AG09309 (cell line): ENCODE measurements around the gene DDA1.

Experiments used
- DNase-seq: peaks from one replicate; pipeline ENCODE4 v3.0.0-alpha.2; 2010; ENCODE audit warnings: low read depth
- H3K4me3 ChIP-seq: 2 replicates; pipeline ENCODE4 v1.5.1; 2011; ENCODE audit warnings: mild to moderate bottlenecking, low read depth, low read length, moderate library complexity; ENCODE audit not compliant: control insufficient read depth
- CTCF ChIP-seq: IDR thresholded peaks from 2 replicates; pipeline ENCODE4 v1.5.1; 2011; ENCODE audit warnings: mild to moderate bottlenecking, low read depth, low read length, inconsistent platforms; ENCODE audit not compliant: insufficient read depth, control insufficient read depth; ENCODE audit errors: missing control alignments

The DDA1 gene

GRCh38 chr19:17309198-17309964 is at the start of gene DDA1:
Gene DDA1, plus strand, starts transcription at chr19:17309563. Its CDS starts 92 bp downstream, at chr19:17309655.
- H3K4me3 ChIP-seq, result peak within 1 kb of the TSS; percentile 100
- TF ChIP-seq CTCF, result no peak
- peak; percentile 99 for DNase-seq

- no peak for TF ChIP-seq CTCF
- no peak for DNase-seq
- no peak overlapping the region for H3K4me3 ChIP-seq
These were observed 49.4 kb upstream of the DDA1 start for GRCh38 chr19:17259934-17260333.

GRCh38 chr19:17260842-17261325 is 48.5 kb upstream of the DDA1 start:
- peak; percentile 92 for TF ChIP-seq CTCF
- H3K4me3 ChIP-seq, result no peak overlapping the region
- DNase-seq, result no peak

GRCh38 chr19:17262557-17262956 is 46.8 kb upstream of the DDA1 start:
- TF ChIP-seq CTCF, result no peak
- DNase-seq, result no peak
- H3K4me3 ChIP-seq, result no peak overlapping the region

GRCh38 chr19:17263712-17264640 is 45.4 kb upstream of the DDA1 start:
- no peak for DNase-seq
- H3K4me3 ChIP-seq, result no peak overlapping the region
- TF ChIP-seq CTCF, result no peak

- H3K4me3 ChIP-seq, result no peak within 1 kb of the TSS
- DNase-seq, result no peak
- no peak for TF ChIP-seq CTCF
These were observed 44.8 kb upstream of the DDA1 start, which contains the start of gene USHBP1 for GRCh38 chr19:17264641-17264979. Gene USHBP1, minus strand, starts transcription at chr19:17264745. Its CDS starts 446 bp downstream, at chr19:17264299.
